Mucosa of descending colon (tissue), 3 donors: ENCODE results near the gene RNF121. TPM values are rescaled to one million over a fixed set of nuclear protein-coding genes. Genes with fewer than 3 reads are reported as not detected.
A peak's percentile ranks its signal among the peaks of the same experiment; 100 is the strongest.

Experiments used
- ATAC-seq: fragments of 200-7000 bp; cut with Tn5 transposase; one replicate; pipeline ENCODE4 v1.9.1; 2020; ENCODE audit warnings: mild to moderate bottlenecking, moderate library complexity
- DNase-seq, 3 donors: peaks; one replicate each; pipeline ENCODE4 v3.0.0-alpha.2; 2020
- H3K36me3 ChIP-seq: fragments of 200-600 bp; one replicate; pipeline ENCODE4 v1.8.0; 2021; ENCODE audit warnings: low read depth, mild to moderate bottlenecking
- H3K4me1 ChIP-seq: fragments of 200-600 bp; one replicate; pipeline ENCODE4 v1.8.0; 2021; ENCODE audit warnings: low read depth, mild to moderate bottlenecking
- H3K4me3 ChIP-seq: fragments of 200-600 bp; one replicate; pipeline ENCODE4 v1.8.0; 2021; ENCODE audit warnings: mild to moderate bottlenecking
- H3K9me3 ChIP-seq: fragments of 200-600 bp; one replicate; pipeline ENCODE4 v1.8.0; 2021; ENCODE audit warnings: mild to moderate bottlenecking
- intact Hi-C, 2 donors: fragments of 100-400 bp; cut with DNase I in 1 of 2; cut with micrococcal nuclease in 1 of 2; formaldehyde crosslinking; loops; one replicate each; pipeline versions ENCODE4 v1.11.0 to v1.11.1; 2022; cut with DNase I, micrococcal nuclease
- total RNA-seq, 3 donors: library from RNA; stranded (reverse); fragmentation: NEBNext Ultra II Directional in 2 of 3; extraction: Animal tissue kit (Norgen Biotek cat#: 25700) in 2 of 3; gene quantifications; one replicate each; pipeline versions ENCODE4 v1.2.1 to v1.2.4, GENCODE V29; 2021 to 2023
- TF ChIP-seq, protein P1 (sequence below): fragments of 200-600 bp; IDR thresholded peaks from one replicate; pipeline ENCODE4 v1.8.0; 2022; ENCODE audit warnings: antibody characterized with exemption, mild to moderate bottlenecking
- donor health status: DM: no; HTN: no; CAD: no; lungs with moderate emphysema.
- donor health status: DM: no; HTN: no; CAD: no.
- donor health status: DM: no; HTN: yes; CAD: no.

Gene RNF121
- total RNA-seq, 3 donors from 2014 or later: 37.0 to 41.0 (median 37.4) TPM

DNA sequence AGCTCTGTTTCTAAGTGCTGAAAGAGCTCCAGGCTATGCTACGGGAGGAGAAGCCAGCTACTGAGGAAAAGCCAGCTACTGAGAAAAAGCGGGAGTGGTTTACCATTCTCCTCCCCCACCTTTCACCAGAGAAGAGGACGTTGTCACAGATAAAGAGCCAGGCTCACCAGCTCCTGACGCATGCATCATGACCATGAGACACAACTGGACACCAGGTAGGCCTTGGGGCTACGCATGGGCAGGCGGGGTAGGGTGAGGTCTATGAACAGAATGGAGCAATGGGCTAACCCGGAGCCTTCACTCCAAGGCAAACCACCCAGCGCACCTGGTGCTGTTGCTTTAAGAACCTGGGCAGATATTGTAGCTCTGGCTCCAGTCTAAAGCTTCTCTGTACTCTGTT is 71.0 kb downstream of the RNF121 start:
- no peak overlapping the region for H3K4me3 ChIP-seq

DNA sequence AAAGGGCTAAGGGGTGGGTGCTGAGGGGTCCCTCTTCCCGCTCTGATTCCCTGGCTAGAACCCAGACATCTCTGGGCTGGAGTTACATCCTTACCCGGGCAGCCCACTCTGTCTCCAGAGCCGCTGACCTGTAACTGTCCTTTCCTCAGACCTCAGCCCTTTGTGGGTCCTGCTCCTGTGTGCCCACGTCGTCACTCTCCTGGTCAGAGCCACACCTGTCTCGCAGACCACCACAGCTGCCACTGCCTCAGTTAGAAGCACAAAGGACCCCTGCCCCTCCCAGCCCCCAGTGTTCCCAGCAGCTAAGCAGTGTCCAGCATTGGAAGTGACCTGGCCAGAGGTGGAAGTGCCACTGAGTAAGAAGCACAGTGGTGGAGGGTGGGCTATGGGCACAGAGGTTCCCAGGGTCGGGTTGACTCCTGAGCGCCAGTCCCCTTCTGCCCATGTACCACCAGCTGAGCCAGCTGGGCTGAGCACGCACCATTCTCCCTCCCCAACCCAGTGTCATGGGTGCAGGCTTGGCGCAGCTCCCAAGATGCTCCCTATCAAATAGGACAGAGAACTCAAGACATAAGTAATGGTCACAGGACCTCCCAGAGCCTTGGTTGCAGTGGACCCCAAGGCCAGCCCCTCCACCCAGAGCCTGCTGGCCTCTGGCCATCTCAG is 71.5 kb downstream of the RNF121 start:
- intact Hi-C loops: no loop called here
- DNase-seq (no peak), ATAC-seq (no peak)
- Histone ChIP-seq H3K4me3 (no peak overlapping the region), H3K4me1 (peaks cover 5% of the 10 kb centered on the region), H3K36me3 (peaks cover 19% of the 10 kb centered on the region), H3K9me3 (no peaks in the 10 kb centered on the region)
- TF ChIP-seq, protein P1, sequence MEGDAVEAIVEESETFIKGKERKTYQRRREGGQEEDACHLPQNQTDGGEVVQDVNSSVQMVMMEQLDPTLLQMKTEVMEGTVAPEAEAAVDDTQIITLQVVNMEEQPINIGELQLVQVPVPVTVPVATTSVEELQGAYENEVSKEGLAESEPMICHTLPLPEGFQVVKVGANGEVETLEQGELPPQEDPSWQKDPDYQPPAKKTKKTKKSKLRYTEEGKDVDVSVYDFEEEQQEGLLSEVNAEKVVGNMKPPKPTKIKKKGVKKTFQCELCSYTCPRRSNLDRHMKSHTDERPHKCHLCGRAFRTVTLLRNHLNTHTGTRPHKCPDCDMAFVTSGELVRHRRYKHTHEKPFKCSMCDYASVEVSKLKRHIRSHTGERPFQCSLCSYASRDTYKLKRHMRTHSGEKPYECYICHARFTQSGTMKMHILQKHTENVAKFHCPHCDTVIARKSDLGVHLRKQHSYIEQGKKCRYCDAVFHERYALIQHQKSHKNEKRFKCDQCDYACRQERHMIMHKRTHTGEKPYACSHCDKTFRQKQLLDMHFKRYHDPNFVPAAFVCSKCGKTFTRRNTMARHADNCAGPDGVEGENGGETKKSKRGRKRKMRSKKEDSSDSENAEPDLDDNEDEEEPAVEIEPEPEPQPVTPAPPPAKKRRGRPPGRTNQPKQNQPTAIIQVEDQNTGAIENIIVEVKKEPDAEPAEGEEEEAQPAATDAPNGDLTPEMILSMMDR: no peak

More for the DNA sequence above, 71.0 kb downstream of the RNF121 start:
- DNase-seq (no peak), ATAC-seq (peak; percentile 1)
- H3K9me3 ChIP-seq: no peaks in the 10 kb centered on the region
- TF ChIP-seq, protein P1: no peak
- intact Hi-C loops: no loop called here
- H3K36me3 ChIP-seq: peaks cover 14% of the 10 kb centered on the region
- H3K4me1 ChIP-seq: peaks cover 5% of the 10 kb centered on the region

DNA sequence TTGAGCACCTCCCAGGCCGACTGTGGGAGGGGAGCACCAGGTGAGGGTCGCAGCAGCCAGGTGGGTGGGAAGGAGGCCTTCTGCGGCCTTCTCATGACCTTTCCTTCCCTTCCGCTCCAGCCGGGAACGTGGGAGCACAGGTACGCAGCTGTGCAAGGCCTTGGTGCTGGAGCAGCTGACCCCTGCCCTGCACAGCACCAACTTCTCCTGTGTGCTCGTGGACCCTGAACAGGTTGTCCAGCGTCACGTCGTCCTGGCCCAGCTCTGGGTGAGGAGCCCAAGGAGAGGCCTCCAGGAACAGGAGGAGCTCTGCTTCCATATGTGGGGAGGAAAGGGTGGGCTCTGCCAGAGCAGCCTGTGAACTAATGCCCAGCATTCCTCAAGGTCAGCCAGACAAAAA is 72.4 kb downstream of the RNF121 start:
- TF ChIP-seq, protein P1: no peak
- ATAC-seq (no peak), DNase-seq (no peak)
- Histone ChIP-seq H3K4me3 (no peak overlapping the region), H3K9me3 (no peaks in the 10 kb centered on the region), H3K36me3 (peaks cover 29% of the 10 kb centered on the region), H3K4me1 (peaks cover 5% of the 10 kb centered on the region)
- intact Hi-C loops: no loop called here

DNA sequence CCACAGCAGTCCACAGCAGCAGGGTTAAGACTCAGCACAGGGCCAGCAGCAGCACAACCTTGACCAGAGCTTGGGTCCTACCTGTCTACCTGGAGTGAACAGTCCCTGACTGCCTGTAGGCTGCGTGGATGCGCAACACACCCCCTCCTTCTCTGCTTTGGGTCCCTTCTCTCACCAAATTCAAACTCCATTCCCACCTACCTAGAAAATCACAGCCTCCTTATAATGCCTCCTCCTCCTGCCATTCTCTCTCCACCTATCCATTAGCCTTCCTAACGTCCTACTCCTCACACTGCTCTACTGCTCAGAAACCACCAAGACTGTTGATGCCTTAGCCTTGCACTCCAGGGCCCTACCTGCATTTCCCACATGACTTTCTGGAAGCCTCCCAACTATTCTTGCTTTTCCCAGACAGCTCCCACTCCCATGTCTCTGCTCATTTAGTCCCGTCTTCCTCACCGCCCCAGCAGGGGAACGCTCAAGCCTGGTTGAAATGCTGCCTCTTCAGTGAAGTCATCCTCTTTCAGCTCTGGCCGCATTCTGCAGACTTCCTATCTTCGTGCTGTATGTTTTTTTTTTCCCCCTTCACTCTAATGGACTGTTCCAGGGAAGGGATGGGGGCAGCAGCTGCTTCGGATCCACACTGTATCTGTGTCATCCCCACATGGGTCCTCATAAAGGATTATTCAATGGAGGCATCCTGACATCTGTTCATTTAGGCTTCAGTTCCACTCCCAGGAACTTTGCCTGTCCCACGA is 73.2 kb downstream of the RNF121 start:
- H3K9me3 ChIP-seq: no peaks in the 10 kb centered on the region
- no peak for DNase-seq
- H3K4me1 ChIP-seq: peaks cover 5% of the 10 kb centered on the region
- intact Hi-C loops: no loop called here
- TF ChIP-seq, protein P1: no peak
- H3K4me3 ChIP-seq: no peak overlapping the region
- peak; percentile 2 for ATAC-seq
- H3K36me3 ChIP-seq: peaks cover 31% of the 10 kb centered on the region

DNA sequence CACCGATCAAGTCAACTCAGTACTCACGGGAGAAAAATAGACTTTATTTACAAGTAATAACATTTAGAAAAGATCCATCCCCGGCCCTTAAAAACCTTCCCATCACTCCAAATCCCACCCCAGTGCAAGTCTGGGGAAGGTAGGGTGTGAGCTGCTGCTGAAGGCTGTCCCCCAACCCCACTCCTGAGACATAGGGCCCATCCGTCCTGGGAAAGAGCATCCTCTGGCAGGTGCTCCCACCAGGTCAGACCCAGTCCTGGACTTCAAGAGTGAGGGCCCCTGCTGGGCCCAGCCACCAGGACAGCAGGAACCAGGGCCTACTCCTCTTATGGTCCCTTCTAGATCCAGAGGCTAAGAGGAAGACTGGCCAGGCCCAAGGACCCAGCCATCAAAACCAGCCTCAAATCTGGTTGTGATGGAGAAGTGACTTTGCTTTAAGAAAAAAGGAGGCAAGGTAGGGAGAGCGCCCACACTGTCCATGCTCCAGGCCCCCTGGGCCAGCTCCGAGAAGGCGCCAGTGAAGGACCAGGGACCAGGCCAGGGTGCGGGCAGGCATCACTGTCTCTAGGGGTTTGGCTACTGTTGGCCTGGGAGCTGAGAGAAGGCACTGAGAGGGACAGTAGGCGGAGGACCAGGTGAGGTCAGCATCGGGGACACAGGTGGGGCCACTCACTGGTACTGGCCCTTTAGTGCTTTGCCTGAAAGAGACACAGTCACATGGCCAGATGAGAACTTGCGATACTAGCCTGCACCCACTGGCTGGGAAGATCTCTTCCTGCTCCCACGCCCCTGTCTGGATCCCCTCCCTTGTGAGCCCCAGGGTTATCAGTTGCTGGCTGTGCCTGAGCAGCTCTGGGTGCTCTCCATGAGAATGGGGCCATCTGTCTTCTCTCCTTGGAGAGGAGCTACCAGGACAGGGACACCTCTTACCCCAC is 74.3 kb downstream of the RNF121 start:
- ATAC-seq (no peak), DNase-seq (no peak)
- Histone ChIP-seq H3K4me3 (no peak overlapping the region), H3K36me3 (peaks cover 31% of the 10 kb centered on the region), H3K4me1 (peaks cover 5% of the 10 kb centered on the region), H3K9me3 (no peaks in the 10 kb centered on the region)
- intact Hi-C loops: no loop called here
- TF ChIP-seq, protein P1: no peak
